Measurements from ENCODE around the gene MAML3.

The MAML3 gene

DNA sequence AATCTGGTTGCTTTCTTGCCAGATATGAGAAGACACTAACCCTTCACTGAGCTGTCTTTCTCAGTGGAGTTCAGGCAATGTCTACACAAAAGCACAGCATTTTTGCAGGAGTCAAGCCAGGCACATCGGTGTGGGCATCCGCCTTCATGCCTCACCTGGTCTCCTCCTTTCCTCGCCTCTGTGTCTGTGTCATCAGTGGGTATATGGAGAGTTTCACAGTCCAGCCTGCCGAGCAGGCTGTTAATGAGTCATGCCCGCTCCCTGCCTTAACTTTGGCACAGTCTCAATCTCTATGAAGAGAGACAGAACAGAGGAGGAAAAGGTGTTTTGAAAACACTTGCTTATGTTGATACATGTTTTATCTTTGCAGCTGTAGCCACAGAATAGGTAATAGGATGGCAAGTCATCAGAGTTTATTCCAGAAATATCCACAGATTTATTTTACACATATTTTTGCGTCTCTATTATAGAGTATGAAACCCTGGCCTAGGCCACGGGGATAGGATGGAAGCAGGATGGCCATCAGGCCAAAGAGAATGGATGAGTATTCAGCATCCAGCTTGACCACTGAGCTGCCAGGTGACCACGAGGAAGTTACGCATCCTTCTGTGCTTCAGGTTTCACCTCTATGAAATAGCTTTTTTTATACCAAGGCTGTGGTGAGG lies 32.8 kb upstream of the MAML3 start:
- TF ChIP-seq CTCF (IDR thresholded peaks at IDR 0.05; ENCODE audit: insufficient read depth, low read length, missing control alignments) = no peak
- ChIA-PET CTCF (no interaction called here), POLR2A (no interaction called here)
- DNase-seq (ENCODE audit: low read depth, low spot score) = no peak
- H3K4me3 ChIP-seq (ENCODE audit: low read depth, low read length) = no peak overlapping the region

- ChIA-PET CTCF (interaction anchor here (1.1 kb wide), 1 partner anchor 14 kb away, joined by 3 read pairs; no protein-coding TSS in a partner anchor), POLR2A (no interaction called here)
- no peak for TF ChIP-seq CTCF (IDR thresholded peaks at IDR 0.05; ENCODE audit: insufficient read depth, low read length, missing control alignments)
- H3K4me3 ChIP-seq (ENCODE audit: low read depth, low read length) = no peak overlapping the region
- no peak for DNase-seq (ENCODE audit: low read depth, low spot score)
These were observed 32.1 kb upstream of the MAML3 start for GRCh38 chr4:140186082-140186438.

DNA sequence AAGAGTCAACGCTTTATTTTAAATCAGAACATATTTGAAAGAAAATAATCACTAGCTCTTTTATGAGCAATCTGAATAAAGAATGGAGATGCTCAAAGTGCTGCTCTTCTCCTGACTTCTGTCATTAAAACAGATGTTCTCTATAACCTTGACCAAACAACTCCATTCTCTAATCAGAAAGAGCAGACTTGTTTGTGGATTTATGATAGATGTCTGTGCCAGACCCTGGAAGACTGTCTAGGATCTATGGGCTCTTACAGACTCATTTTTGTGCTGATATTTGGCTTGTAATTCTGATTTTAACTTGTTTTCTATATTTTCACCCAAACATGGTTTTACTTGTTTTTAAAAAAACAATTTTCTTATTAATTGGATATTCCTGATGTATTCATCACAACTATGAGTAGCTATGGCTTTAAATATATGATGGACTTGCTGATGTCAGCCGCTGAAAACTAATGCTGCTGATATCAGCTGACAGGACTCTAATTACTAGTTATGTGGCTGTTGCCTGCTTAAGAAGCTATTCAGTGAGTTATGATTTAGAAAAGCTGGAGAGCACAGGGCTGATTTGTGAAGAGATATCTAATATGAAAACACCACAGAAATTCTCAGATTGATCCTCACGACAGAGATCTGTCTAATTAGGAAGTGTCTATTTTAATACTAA lies 31.6 kb upstream of the MAML3 start:
- DNase-seq (ENCODE audit: low read depth, low spot score) = no peak
- ChIA-PET CTCF (interaction anchor here (1.0 to 1.1 kb wide), 2 partner anchors 15 to 18 kb away, joined by 3 read pairs; no protein-coding TSS in a partner anchor), POLR2A (no interaction called here)

GRCh38 chr4:140183270-140183669 lies 29.3 kb upstream of the MAML3 start:
- POLR2A ChIA-PET = no interaction called here
- CTCF ChIA-PET = no interaction called here
- no peak for DNase-seq (ENCODE audit: low read depth, low spot score)
- no peak overlapping the region for H3K4me3 ChIP-seq (ENCODE audit: low read depth, low read length)
- TF ChIP-seq CTCF (IDR thresholded peaks at IDR 0.05; ENCODE audit: insufficient read depth, low read length, missing control alignments) = no peak

More for the DNA sequence above, 31.6 kb upstream of the MAML3 start:
- H3K4me3 ChIP-seq (ENCODE audit: low read depth, low read length) = no peak overlapping the region
- TF ChIP-seq CTCF (IDR thresholded peaks at IDR 0.05; ENCODE audit: insufficient read depth, low read length, missing control alignments) = no peak

DNA sequence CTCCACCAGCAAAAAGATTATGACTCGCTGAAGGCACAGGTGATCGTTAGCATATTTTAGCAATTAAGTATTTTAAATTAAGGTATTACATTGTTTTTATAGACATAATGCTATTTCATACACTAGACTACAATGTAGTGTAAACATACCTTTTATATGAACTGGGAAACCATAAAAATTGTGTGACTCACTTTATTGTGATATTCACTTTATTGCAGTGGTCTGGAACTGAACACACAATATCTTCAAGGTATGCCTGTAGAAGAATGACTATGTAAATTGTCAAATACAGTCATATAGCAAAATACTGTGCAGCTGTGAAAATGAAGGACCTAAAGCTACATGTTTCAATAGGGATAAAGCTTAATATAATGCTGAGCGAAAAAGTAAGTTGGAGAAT lies 26.6 kb upstream of the MAML3 start:
- ChIA-PET CTCF (interaction anchor here (1.1 to 1.4 kb wide), 3 partner anchors 13 to 149 kb away, joined by 3 to 4 read pairs (median 3); no protein-coding TSS in a partner anchor), POLR2A (no interaction called here)
- no peak for DNase-seq (ENCODE audit: low read depth, low spot score)
- no peak for TF ChIP-seq CTCF (IDR thresholded peaks at IDR 0.05; ENCODE audit: insufficient read depth, low read length, missing control alignments)
- no peak overlapping the region for H3K4me3 ChIP-seq (ENCODE audit: low read depth, low read length)

DNA sequence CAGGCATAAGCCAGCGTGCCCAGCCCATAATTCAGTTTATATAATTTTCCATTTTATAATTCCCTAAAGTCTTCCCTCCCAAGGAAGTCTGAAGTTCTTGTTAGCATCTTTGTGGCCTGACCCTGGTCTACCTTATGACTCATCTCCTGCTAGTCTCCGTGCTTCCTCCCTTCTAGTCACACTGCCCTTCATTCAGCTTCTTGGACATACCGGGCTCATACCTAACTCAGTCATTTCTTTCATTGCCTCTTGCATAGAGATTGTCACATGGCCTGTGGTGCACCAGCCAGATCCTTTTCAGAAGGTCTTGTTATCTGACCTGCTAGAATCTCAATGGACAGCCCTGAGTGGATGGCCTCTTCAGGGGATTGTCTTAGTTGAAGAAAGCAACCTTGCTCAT lies 22.8 kb upstream of the MAML3 start:
- TF ChIP-seq CTCF (IDR thresholded peaks at IDR 0.05; ENCODE audit: insufficient read depth, low read length, missing control alignments) = no peak
- DNase-seq (ENCODE audit: low read depth, low spot score) = no peak
- POLR2A ChIA-PET = no interaction called here
- CTCF ChIA-PET = no interaction called here
- no peak overlapping the region for H3K4me3 ChIP-seq (ENCODE audit: low read depth, low read length)

Data from AG04449 (cell line).